ENCODE data around the gene PRSS57.

- TF ChIP-seq, protein P1, sequence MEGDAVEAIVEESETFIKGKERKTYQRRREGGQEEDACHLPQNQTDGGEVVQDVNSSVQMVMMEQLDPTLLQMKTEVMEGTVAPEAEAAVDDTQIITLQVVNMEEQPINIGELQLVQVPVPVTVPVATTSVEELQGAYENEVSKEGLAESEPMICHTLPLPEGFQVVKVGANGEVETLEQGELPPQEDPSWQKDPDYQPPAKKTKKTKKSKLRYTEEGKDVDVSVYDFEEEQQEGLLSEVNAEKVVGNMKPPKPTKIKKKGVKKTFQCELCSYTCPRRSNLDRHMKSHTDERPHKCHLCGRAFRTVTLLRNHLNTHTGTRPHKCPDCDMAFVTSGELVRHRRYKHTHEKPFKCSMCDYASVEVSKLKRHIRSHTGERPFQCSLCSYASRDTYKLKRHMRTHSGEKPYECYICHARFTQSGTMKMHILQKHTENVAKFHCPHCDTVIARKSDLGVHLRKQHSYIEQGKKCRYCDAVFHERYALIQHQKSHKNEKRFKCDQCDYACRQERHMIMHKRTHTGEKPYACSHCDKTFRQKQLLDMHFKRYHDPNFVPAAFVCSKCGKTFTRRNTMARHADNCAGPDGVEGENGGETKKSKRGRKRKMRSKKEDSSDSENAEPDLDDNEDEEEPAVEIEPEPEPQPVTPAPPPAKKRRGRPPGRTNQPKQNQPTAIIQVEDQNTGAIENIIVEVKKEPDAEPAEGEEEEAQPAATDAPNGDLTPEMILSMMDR (IDR thresholded peaks at IDR 0.05): no peak
- no peak for TF ChIP-seq EZH2 (IDR thresholded peaks at IDR 0.05; ENCODE audit: borderline replicate concordance, insufficient read depth, low read depth, low read length, poor library complexity, severe bottlenecking)
Observed at GRCh38 chr19:723247-723646, 28.0 kb upstream of the PRSS57 start.

Measured in B cell (primary cell).